GM13976 (cell line): ENCODE results near the gene LAMTOR1.

Source experiments
- DNase-seq: peaks from one replicate; pipeline ENCODE4 v3.0.0; 2012; ENCODE audit warnings: low spot score
- CTCF ChIP-seq: IDR thresholded peaks from 2 replicates; pipeline ENCODE4 v1.5.1; 2012; ENCODE audit warnings: borderline replicate concordance, mild to moderate bottlenecking; ENCODE audit not compliant: insufficient read depth; ENCODE audit errors: extremely low read depth, missing control alignments, control extremely low read depth
- in situ Hi-C: fragments of 300-500 bp; cut with MboI; formaldehyde crosslinking; loops from one replicate; pipeline ENCODE4 v1.12.0; 2022; ENCODE audit warnings: low sequenced_read_pairs, mixed read lengths, inconsistent platforms; ENCODE audit not compliant: unreplicated experiment

The LAMTOR1 gene

GRCh38 chr11:72100009-72100408 is 3.1 kb downstream of the LAMTOR1 start:
- no peak for DNase-seq
- in situ Hi-C loops, result no loop called here
- no peak for TF ChIP-seq CTCF

GRCh38 chr11:72098741-72099140 is 4.4 kb downstream of the LAMTOR1 start:
- in situ Hi-C loops, result no loop called here
- DNase-seq, result no peak
- TF ChIP-seq CTCF, result no peak

GRCh38 chr11:72091292-72091691 is 11.8 kb downstream of the LAMTOR1 start:
- in situ Hi-C loops, result loop anchor here (5.0 kb wide), 1 partner anchor 69 kb away; no protein-coding TSS in a partner anchor
- DNase-seq, result peak; percentile 75
- TF ChIP-seq CTCF, result peak; percentile 83

GRCh38 chr11:72088076-72088808 is 14.9 kb downstream of the LAMTOR1 start:
- in situ Hi-C loops, result no loop called here
- TF ChIP-seq CTCF, result no peak
- no peak for DNase-seq

GRCh38 chr11:72085621-72086351 is 17.3 kb downstream of the LAMTOR1 start:
- DNase-seq, result no peak
- no peak for TF ChIP-seq CTCF
- in situ Hi-C loops, result no loop called here

- DNase-seq, result no peak
- no peak for TF ChIP-seq CTCF
- in situ Hi-C loops, result no loop called here
Measured at GRCh38 chr11:72084965-72085364, 18.1 kb downstream of the LAMTOR1 start.
